Adrenal gland (tissue), 12 donors: ENCODE measurements around the gene ABCB9. TPM values are rescaled to one million over a fixed set of nuclear protein-coding genes. Genes with fewer than 3 reads are reported as not detected.

ENCODE experiments used
- DNase-seq, 7 donors: peaks; one replicate each; pipeline ENCODE4 v3.0.0-alpha.2; 2019 to 2020
- H3K27ac ChIP-seq, 5 donors: fragments of 200-600 bp; sonication (generic) in 4 of 5; 1 replicate in 3 of 5; 2 replicates in 2 of 5; pipeline versions ENCODE4 v1.5.1 to v1.8.0; 2016 to 2020; ENCODE audit warnings: mild to moderate bottlenecking in 1 of 5
- H3K27me3 ChIP-seq: fragments of 200-600 bp; 2 replicates; pipeline ENCODE4 v1.8.0; 2021
- H3K36me3 ChIP-seq, 2 donors: fragments of 200-600 bp; replicated peaks in 1 of 2; 1 replicate in 1 of 2; 2 replicates in 1 of 2; pipeline versions ENCODE4 v1.5.1 to v1.8.0; 2018 to 2022
- H3K4me1 ChIP-seq, 2 donors: fragments of 200-600 bp; replicated peaks in 1 of 2; 1 replicate in 1 of 2; 2 replicates in 1 of 2; pipeline versions ENCODE4 v1.5.1 to v1.8.0; 2018 to 2021
- H3K4me3 ChIP-seq, 4 donors: fragments of 200-600 bp; sonication (generic) in 3 of 4; one replicate each; pipeline ENCODE4 v1.5.1; 2016 to 2018
- H3K9me3 ChIP-seq, 3 donors: fragments of 200-600 bp; sonication (generic) in 1 of 3; replicated peaks in 1 of 3; 1 replicate in 2 of 3; 2 replicates in 1 of 3; pipeline versions ENCODE4 v1.5.1 to v1.8.0; 2016 to 2021
- POLR2A ChIP-seq, 2 donors: fragments of 450-650 bp; IDR thresholded peaks; one replicate each; pipeline ENCODE4 v1.6.1; 2017; ENCODE audit warnings: antibody characterized with exemption in 2 of 2, mild to moderate bottlenecking in 2 of 2, moderate library complexity in 1 of 2
- WGBS, 4 donors: extraction: QIAGEN DNeasy Blood & Tissue Kit in 2 of 4; methylation state at CpG; one replicate each; pipeline versions ENCODE4 v1.1.5 to v1.1.7; 2013 to 2017; 5-methylcytosine and 5-hydroxymethylcytosine counted together
- intact Hi-C, 2 donors: fragments of 100-400 bp; cut with DNase I; formaldehyde crosslinking; loops; one replicate each; pipeline versions ENCODE4 v1.14.1 to v1.15.0; 2022 to 2023
- polyA plus RNA-seq, 3 donors: library from polyadenylated mRNA; stranded (reverse); fragments of 200-250 nt in 2 of 3; fragments of 350-450 nt in 1 of 3; fragmentation: Illumina TruSeq in 1 of 3; extraction: RNeasy Lipid Tissue Mini Kit (QIAGEN cat#74804) in 1 of 3; gene quantifications; one replicate each; pipeline ENCODE4 v1.2.3, GENCODE V29; 2013 to 2014
- total RNA-seq, 9 donors: library from RNA; depleted of rRNA in 4 of 9; stranded (reverse); fragments of >200 nt in 4 of 9; fragments of 120-200 nt in 1 of 9; fragmentation: NEBNext Ultra II Directional in 1 of 9; extraction: Animal tissue kit (Norgen Biotek cat#: 25700) in 1 of 9; gene quantifications; one replicate each; pipeline versions ENCODE4 v1.1.0 to v1.2.4, GENCODE V29; 2013 to 2023
- TF ChIP-seq, protein P1 (sequence below), 6 experiments: fragments of 450-650 bp in 4 of 6; fragments of 200-600 bp in 2 of 6; sonication (generic) in 1 of 6; IDR thresholded peaks; 1 replicate in 5 of 6; 2 replicates in 1 of 6; pipeline versions ENCODE4 v1.5.1 to v1.8.0; 2016 to 2021; ENCODE audit warnings: antibody characterized with exemption in 6 of 6, mild to moderate bottlenecking in 2 of 6, moderate library complexity in 1 of 6
- donor health status: healthy with polysubstance abuse.
- donor health status: Bipolar disorder and iron deficiency.
- donor health status: DM: yes; HTN: yes; CAD: no.
- donor health status: DM: no; HTN: no; CAD: no.
- donor health status: DM: no; HTN: no; CAD: no.
- donor health status: DM: yes; HTN: yes; CAD: no.

Gene ABCB9
- total and polyA plus RNA-seq, 12 donors: 2.0 to 10.0 (median 6.2) TPM

DNA sequence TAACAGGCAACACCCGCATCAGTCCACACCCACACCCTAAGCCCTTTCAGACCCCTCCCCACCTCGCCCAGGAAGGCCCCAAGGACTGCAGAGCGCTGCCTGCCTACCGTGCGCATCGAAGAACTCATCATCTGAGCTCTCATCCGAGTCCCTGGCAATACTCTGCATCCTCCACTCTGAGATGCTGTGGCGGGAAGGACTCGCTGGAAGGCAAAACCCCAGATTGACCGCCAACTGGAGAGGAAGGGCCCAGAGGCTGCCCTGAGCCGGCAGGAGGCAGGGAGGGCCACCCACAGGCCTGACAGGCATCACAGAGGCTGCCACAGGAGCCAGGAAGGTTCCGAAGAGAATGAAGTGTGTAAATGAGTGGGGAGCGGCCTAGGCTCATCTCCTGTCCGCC, 38.0 kb upstream of the ABCB9 start:
- 87 to 95% (median 91%) methylated on average over 13 to 14 of the region's 14 CpGs for WGBS, 4 donors
- H3K36me3 ChIP-seq: peaks cover 0 to 60% of the 10 kb centered on the region in 2 donors

DNA sequence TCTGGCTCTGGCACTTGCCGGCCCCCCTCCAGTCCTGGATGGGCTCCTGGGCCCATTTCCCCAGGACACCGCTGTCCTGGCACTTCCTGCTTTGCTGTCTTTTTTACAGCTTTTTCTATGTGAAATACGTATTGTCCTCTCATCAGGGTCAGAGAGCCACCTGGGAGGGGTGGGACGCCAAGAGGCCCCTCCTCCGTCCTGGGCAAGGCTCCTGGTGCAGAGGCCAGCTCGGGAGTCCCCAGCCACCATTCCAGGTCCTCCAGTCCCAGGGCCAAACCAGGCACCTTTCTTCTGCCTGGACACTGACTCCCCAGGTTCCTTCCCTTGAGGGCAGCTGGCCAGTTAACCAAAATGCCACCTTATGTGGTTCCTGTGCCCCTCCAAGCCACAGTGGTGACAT, 37.0 kb upstream of the ABCB9 start:
- no peak for TF ChIP-seq POLR2A (IDR thresholded peaks at IDR 0.05)
- TF ChIP-seq, protein P1, sequence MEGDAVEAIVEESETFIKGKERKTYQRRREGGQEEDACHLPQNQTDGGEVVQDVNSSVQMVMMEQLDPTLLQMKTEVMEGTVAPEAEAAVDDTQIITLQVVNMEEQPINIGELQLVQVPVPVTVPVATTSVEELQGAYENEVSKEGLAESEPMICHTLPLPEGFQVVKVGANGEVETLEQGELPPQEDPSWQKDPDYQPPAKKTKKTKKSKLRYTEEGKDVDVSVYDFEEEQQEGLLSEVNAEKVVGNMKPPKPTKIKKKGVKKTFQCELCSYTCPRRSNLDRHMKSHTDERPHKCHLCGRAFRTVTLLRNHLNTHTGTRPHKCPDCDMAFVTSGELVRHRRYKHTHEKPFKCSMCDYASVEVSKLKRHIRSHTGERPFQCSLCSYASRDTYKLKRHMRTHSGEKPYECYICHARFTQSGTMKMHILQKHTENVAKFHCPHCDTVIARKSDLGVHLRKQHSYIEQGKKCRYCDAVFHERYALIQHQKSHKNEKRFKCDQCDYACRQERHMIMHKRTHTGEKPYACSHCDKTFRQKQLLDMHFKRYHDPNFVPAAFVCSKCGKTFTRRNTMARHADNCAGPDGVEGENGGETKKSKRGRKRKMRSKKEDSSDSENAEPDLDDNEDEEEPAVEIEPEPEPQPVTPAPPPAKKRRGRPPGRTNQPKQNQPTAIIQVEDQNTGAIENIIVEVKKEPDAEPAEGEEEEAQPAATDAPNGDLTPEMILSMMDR (IDR thresholded peaks at IDR 0.05): no peak
- no peaks in the 10 kb centered on the region for H3K27me3 ChIP-seq
- no peaks in the 10 kb centered on the region for H3K9me3 ChIP-seq
- peaks cover 0 to 53% of the 10 kb centered on the region in 2 donors for H3K36me3 ChIP-seq
- H3K4me1 ChIP-seq: no peaks in the 10 kb centered on the region
- intact Hi-C loops: no loop called here
- no peak overlapping the region for H3K27ac ChIP-seq
- H3K4me3 ChIP-seq: no peak overlapping the region
- DNase-seq: no peak
- 84 to 93% (median 87%) methylated on average over 2 to 6 of the region's 6 CpGs for WGBS, 4 donors

More for the DNA sequence above, 38.0 kb upstream of the ABCB9 start:
- H3K4me3 ChIP-seq: no peak overlapping the region
- no peaks in the 10 kb centered on the region for H3K27me3 ChIP-seq
- no peaks in the 10 kb centered on the region for H3K9me3 ChIP-seq
- no peak overlapping the region for H3K27ac ChIP-seq
- intact Hi-C loops: no loop called here
- TF ChIP-seq, protein P1 (IDR thresholded peaks at IDR 0.05): no peak
- no peak for TF ChIP-seq POLR2A (IDR thresholded peaks at IDR 0.05)
- DNase-seq: no peak
- no peaks in the 10 kb centered on the region for H3K4me1 ChIP-seq

DNA sequence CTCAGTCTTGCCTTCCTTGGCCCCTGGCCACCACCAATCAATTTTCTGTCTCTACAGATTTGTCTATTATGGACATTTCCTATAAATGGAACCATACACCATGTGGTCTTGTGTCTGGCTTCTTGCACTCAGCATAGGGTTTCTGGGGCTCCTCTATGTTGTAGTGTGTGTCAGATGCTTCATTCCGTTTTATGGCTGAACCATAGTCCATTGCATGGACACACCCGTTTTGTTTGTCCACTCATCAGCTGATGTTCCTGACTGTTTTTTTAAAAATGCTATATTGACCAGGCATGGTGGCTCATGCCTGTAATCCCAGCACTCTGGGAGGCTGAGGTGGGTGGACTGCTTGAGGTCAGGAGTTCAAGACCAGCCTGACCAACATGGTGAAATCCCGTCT, 35.2 kb upstream of the ABCB9 start:
- TF ChIP-seq POLR2A (IDR thresholded peaks at IDR 0.05): no peak
- TF ChIP-seq, protein P1 (IDR thresholded peaks at IDR 0.05): no peak
- 89 to 100% (median 93%) methylated on average over 3 of the region's 3 CpGs for WGBS, 4 donors
- intact Hi-C loops: no loop called here
- Histone ChIP-seq H3K27ac (no peak overlapping the region), H3K4me1 (no peaks in the 10 kb centered on the region), H3K27me3 (no peaks in the 10 kb centered on the region), H3K9me3 (no peaks in the 10 kb centered on the region), H3K4me3 (no peak overlapping the region), H3K36me3 (peaks cover 0 to 48% of the 10 kb centered on the region in 2 donors)
- DNase-seq: no peak

DNA sequence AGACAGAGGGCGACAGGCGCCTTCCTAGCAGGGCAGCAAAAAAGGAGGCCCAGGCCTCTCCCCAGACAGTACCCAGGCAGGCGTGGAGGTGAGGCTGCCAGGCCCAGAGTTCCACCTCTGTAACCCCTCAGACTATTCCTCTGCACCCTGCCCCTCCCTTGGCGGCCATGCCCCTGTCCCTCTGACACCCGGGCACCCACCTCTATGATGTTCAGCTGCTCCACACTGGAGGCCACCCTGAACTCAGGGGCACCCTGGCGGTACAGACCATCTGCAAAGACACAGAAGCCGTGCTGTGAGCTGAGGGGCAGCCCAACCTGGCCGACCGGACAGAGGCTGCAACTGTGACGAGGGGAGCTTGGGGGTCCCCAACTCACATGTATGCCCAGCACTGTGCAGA, 34.3 kb upstream of the ABCB9 start:
- H3K27me3 ChIP-seq: no peaks in the 10 kb centered on the region
- 91 to 95% (median 93%) methylated on average over 6 to 10 of the region's 10 CpGs for WGBS, 4 donors
- no peaks in the 10 kb centered on the region for H3K9me3 ChIP-seq
- H3K4me1 ChIP-seq: no peaks in the 10 kb centered on the region
- intact Hi-C loops: no loop called here
- no peak for DNase-seq
- no peak overlapping the region for H3K27ac ChIP-seq
- TF ChIP-seq, protein P1 (IDR thresholded peaks at IDR 0.05): no peak
- no peak for TF ChIP-seq POLR2A (IDR thresholded peaks at IDR 0.05)
- H3K36me3 ChIP-seq: peaks cover 0 to 50% of the 10 kb centered on the region in 2 donors
- H3K4me3 ChIP-seq: no peak overlapping the region
